Measurements from ENCODE around the gene HIBADH. TPM values are rescaled to one million over a fixed set of nuclear protein-coding genes. Genes with fewer than 3 reads are reported as not detected.

Gene HIBADH
- total and polyA plus RNA-seq, 2 of the 4 experiments (the other 2 are of a cell fraction) = 36.6 to 52.5 TPM

- Histone ChIP-seq H2AFZ (replicated peaks; ENCODE audit: low read length, poor library complexity) (no peak overlapping the region), H3K9ac (ENCODE audit: low read depth, low read length) (no peak overlapping the region), H2BK15ac (ENCODE audit: low read depth, low read length) (no peak overlapping the region), H3K79me1 (ENCODE audit: low read depth in 1 of 2, low read length in 2 of 2) (no peaks in the 10 kb centered on the region), H4K91ac (ENCODE audit: insufficient read depth, low read depth, low read length) (no peak overlapping the region), H3K4me2 (ENCODE audit: low read depth, low read length) (no peak overlapping the region), H2AK9ac (replicated peaks; ENCODE audit: low read depth, low read length, poor library complexity) (no peak overlapping the region), H3K9me3 (ENCODE audit: control insufficient read depth, insufficient read depth, low read length) (no peaks in the 10 kb centered on the region), H3K27ac (ENCODE audit: insufficient read depth, low read length) (no peak overlapping the region), H3K23ac (ENCODE audit: low read depth, low read length) (no peak overlapping the region), H2BK20ac (ENCODE audit: low read depth, low read length) (no peak overlapping the region), H3K9me1 (ENCODE audit: insufficient read depth, low read length) (no peaks in the 10 kb centered on the region), H4K20me1 (ENCODE audit: insufficient read depth, low read length) (no peaks in the 10 kb centered on the region), H3K4me3 (ENCODE audit: insufficient read depth, low read depth, low read length) (no peak overlapping the region), H2AK5ac (ENCODE audit: low read depth, low read length) (no peak overlapping the region), H3K27me3 (ENCODE audit: control insufficient read depth, insufficient read depth, low read length) (peaks cover 3% of the 10 kb centered on the region), H3K36me3 (ENCODE audit: control insufficient read depth, insufficient read depth, low read length) (no peaks in the 10 kb centered on the region), H3K4ac (ENCODE audit: low read depth, low read length) (no peak overlapping the region), H3K56ac (ENCODE audit: extremely low read depth, insufficient read depth, low read length) (no peak overlapping the region), H2BK5ac (ENCODE audit: low read depth, low read length, poor library complexity, severe bottlenecking) (no peak overlapping the region), H3K4me1 (ENCODE audit: control insufficient read depth, insufficient read depth, low read length) (no peaks in the 10 kb centered on the region), H4K5ac (ENCODE audit: low read depth, low read length) (no peak overlapping the region), H3K18ac (ENCODE audit: low read depth, low read length) (no peak overlapping the region), H4K8ac (ENCODE audit: low read depth in 2 of 2, low read length in 2 of 2) (no peak overlapping the region), H3K14ac (replicated peaks; ENCODE audit: low read depth, low read length) (no peak overlapping the region), H2BK120ac (ENCODE audit: low read depth, low read length) (no peak overlapping the region)
- ChIA-PET CTCF (no interaction called here), POLR2A (ENCODE audit: unreplicated experiment) (no interaction called here)
- dilution Hi-C loops (cut with HindIII; ENCODE audit: low sequenced_read_pairs, unreplicated experiment) (no loop called here), intact Hi-C loops (cut with micrococcal nuclease) (no loop called here), in situ Hi-C loops (cut with MboI; ENCODE audit: low sequenced_read_pairs) (no loop called here)
- ATAC-seq (ENCODE audit: low read depth) (no peak), DNase-seq (no peak)
- TF ChIP-seq MAFK (IDR thresholded peaks at IDR 0.05; ENCODE audit: low read depth, low read length) (peak; percentile 52; the same call in 1 of the 2 replicates), RFX5 (IDR thresholded peaks at IDR 0.05; ENCODE audit: low read depth, low read length) (no peak), MAZ (IDR thresholded peaks at IDR 0.05; ENCODE audit: borderline replicate concordance, low read depth, low read length) (no peak)
- no CpG with 5 or more reads among the region's 2 CpGs for WGBS, 2 experiments (ENCODE audit: extremely low coverage in 2 of 2, insufficient read length in 1 of 2)
- no TSS peak for BruUV-seq (replicated peaks)
Measured at GRCh38 chr7:27476493-27476892, 186.2 kb downstream of the HIBADH start.

Other genes starting within 250 kb of the HIBADH start
- gene TAX1BP1, start 77.3 kb upstream of the HIBADH start, total RNA-seq (2012; rRNA removed) = 52.7 and 68.9 TPM in 2 replicates
- 46.0 and 49.0 TPM in 2 replicates for gene TAX1BP1, start 77.3 kb upstream of the HIBADH start, polyA plus RNA-seq (2012; rRNA removed)

Measured in IMR-90 (cell line).